ENCODE measurements around the gene SORCS2.

GRCh38 chr4:7423801-7424552 lies 231.6 kb downstream of the SORCS2 start:
- TF ChIP-seq POLR2A (IDR thresholded peaks at IDR 0.05) (no peak), CTCF (IDR thresholded peaks at IDR 0.05) (no peak)

Data from uterus (tissue), 2 donors.